Measurements from ENCODE around the gene GSS.

- TF ChIP-seq POLR2A (IDR thresholded peaks at IDR 0.05): no peak
- TF ChIP-seq, protein P1, sequence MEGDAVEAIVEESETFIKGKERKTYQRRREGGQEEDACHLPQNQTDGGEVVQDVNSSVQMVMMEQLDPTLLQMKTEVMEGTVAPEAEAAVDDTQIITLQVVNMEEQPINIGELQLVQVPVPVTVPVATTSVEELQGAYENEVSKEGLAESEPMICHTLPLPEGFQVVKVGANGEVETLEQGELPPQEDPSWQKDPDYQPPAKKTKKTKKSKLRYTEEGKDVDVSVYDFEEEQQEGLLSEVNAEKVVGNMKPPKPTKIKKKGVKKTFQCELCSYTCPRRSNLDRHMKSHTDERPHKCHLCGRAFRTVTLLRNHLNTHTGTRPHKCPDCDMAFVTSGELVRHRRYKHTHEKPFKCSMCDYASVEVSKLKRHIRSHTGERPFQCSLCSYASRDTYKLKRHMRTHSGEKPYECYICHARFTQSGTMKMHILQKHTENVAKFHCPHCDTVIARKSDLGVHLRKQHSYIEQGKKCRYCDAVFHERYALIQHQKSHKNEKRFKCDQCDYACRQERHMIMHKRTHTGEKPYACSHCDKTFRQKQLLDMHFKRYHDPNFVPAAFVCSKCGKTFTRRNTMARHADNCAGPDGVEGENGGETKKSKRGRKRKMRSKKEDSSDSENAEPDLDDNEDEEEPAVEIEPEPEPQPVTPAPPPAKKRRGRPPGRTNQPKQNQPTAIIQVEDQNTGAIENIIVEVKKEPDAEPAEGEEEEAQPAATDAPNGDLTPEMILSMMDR (IDR thresholded peaks at IDR 0.05): no peak
Measured at GRCh38 chr20:34951652-34952051, 4.0 kb downstream of the GSS start.

Data from testis (tissue), 2 donors.